H9 (cell line): ENCODE results near the gene CCDC148. TPM values are rescaled to one million over a fixed set of nuclear protein-coding genes. Genes with fewer than 3 reads are reported as not detected.

ENCODE experiments used
- DNase-seq: peaks from one replicate; pipeline ENCODE4 v3.0.0-alpha.2; 2017
- H2AFZ ChIP-seq: one replicate; pipeline ENCODE4 v1.6.1; 2013; ENCODE audit warnings: mild to moderate bottlenecking, low read length, control low read depth, moderate library complexity
- H2AK5ac ChIP-seq: 2 replicates; pipeline ENCODE4 v1.6.1; 2013; ENCODE audit warnings: low read length, control low read depth, mixed read lengths; ENCODE audit not compliant: insufficient read length
- H2BK120ac ChIP-seq: one replicate; pipeline ENCODE4 v1.6.1; 2013; ENCODE audit warnings: low read depth, mild to moderate bottlenecking, low read length, control low read depth, inconsistent platforms; ENCODE audit not compliant: poor library complexity, severe bottlenecking
- H2BK12ac ChIP-seq: 2 replicates; pipeline ENCODE4 v1.6.1; 2013; ENCODE audit warnings: low read length, control low read depth, mixed read lengths, low read depth; ENCODE audit not compliant: insufficient read length
- H2BK15ac ChIP-seq: 2 replicates; pipeline ENCODE4 v1.6.1; 2013; ENCODE audit warnings: low read depth, low read length, control low read depth
- H2BK20ac ChIP-seq: one replicate; pipeline ENCODE4 v1.6.1; 2013; ENCODE audit warnings: low read depth, mild to moderate bottlenecking, low read length, control low read depth, inconsistent platforms; ENCODE audit not compliant: poor library complexity, severe bottlenecking
- H2BK5ac ChIP-seq: 2 replicates; pipeline ENCODE4 v1.6.1; 2013; ENCODE audit warnings: low read length, control low read depth, mixed read lengths; ENCODE audit not compliant: insufficient read length
- H3K14ac ChIP-seq: 2 replicates; pipeline ENCODE4 v1.6.1; 2013; ENCODE audit warnings: low read length, control low read depth; ENCODE audit not compliant: insufficient read depth
- H3K18ac ChIP-seq: 2 replicates; pipeline ENCODE4 v1.6.1; 2013; ENCODE audit warnings: low read depth, mild to moderate bottlenecking, mixed read lengths, low read length, control low read depth; ENCODE audit not compliant: insufficient read length
- H3K23ac ChIP-seq: 2 replicates; pipeline ENCODE4 v1.6.1; 2013; ENCODE audit warnings: low read length, control low read depth, mixed read lengths, low read depth; ENCODE audit not compliant: insufficient read length
- H3K23me2 ChIP-seq: 2 replicates; pipeline ENCODE4 v1.6.1; 2013; ENCODE audit warnings: low read depth, mild to moderate bottlenecking, mixed read lengths, low read length, control low read depth; ENCODE audit not compliant: insufficient read length, poor library complexity, severe bottlenecking
- H3K27ac ChIP-seq: 2 replicates; pipeline ENCODE4 v1.5.1; 2013; ENCODE audit warnings: low read length, control low read depth, mixed read lengths, low read depth; ENCODE audit not compliant: insufficient read length
- H3K27me3 ChIP-seq: 2 replicates; pipeline ENCODE4 v1.6.1; 2013; ENCODE audit warnings: low read length, control low read depth, inconsistent platforms; ENCODE audit not compliant: insufficient read depth
- H3K4ac ChIP-seq: 2 replicates; pipeline ENCODE4 v1.6.1; 2013; ENCODE audit warnings: low read depth, mild to moderate bottlenecking, control low read depth, inconsistent platforms, low read length, moderate library complexity
- H3K4me1 ChIP-seq: 2 replicates; pipeline ENCODE4 v1.6.1; 2013; ENCODE audit warnings: low read length, control low read depth, inconsistent platforms; ENCODE audit not compliant: insufficient read depth
- H3K4me2 ChIP-seq: 2 replicates; pipeline ENCODE4 v1.6.1; 2013; ENCODE audit warnings: low read length, control low read depth, mixed read lengths; ENCODE audit not compliant: insufficient read length, insufficient read depth
- H3K56ac ChIP-seq: 2 replicates; pipeline ENCODE4 v1.6.1; 2013; ENCODE audit warnings: low read depth, mild to moderate bottlenecking, mixed read lengths, low read length, control low read depth; ENCODE audit not compliant: insufficient read length
- H3K79me1 ChIP-seq: 2 replicates; pipeline ENCODE4 v1.6.1; 2013; ENCODE audit warnings: low read depth, mild to moderate bottlenecking, moderate library complexity, low read length, control low read depth, inconsistent platforms; ENCODE audit not compliant: insufficient read depth, poor library complexity, severe bottlenecking
- H3K79me2 ChIP-seq: 2 replicates; pipeline ENCODE4 v1.6.1; 2013; ENCODE audit warnings: low read length, control low read depth, inconsistent platforms; ENCODE audit not compliant: insufficient read depth
- H3K9ac ChIP-seq: 2 replicates; pipeline ENCODE4 v1.6.1; 2013; ENCODE audit warnings: low read length, control low read depth, mixed read lengths; ENCODE audit not compliant: insufficient read length; ENCODE audit errors: extremely low read depth
- H3K9me3 ChIP-seq: one replicate; pipeline ENCODE4 v1.6.1; 2013; ENCODE audit warnings: low read depth, low read length, inconsistent platforms; ENCODE audit not compliant: control insufficient read depth
- H3T11ph ChIP-seq: one replicate; pipeline ENCODE4 v1.6.1; 2013; ENCODE audit warnings: mild to moderate bottlenecking, low read length, control low read depth, inconsistent platforms
- H4K20me1 ChIP-seq: one replicate; pipeline ENCODE4 v1.6.1; 2013; ENCODE audit not compliant: control insufficient read depth, insufficient read length, insufficient read depth
- H4K5ac ChIP-seq: 2 replicates; pipeline ENCODE4 v1.6.1; 2013; ENCODE audit warnings: low read depth, mild to moderate bottlenecking, mixed read lengths, low read length, control low read depth; ENCODE audit not compliant: insufficient read length
- H4K8ac ChIP-seq: replicated peaks from 2 replicates; pipeline ENCODE4 v1.6.1; 2013; ENCODE audit warnings: low read length, control low read depth, mixed read lengths, low read depth; ENCODE audit not compliant: insufficient read length
- H4K91ac ChIP-seq: 2 replicates; pipeline ENCODE4 v1.6.1; 2013; ENCODE audit warnings: low read depth, mild to moderate bottlenecking, moderate library complexity, mixed read lengths, low read length, control low read depth; ENCODE audit not compliant: insufficient read length
- H3K27ac Mint-ChIP-seq, 3 experiments: 2 replicates in 2 of 3; 3 replicates in 1 of 3; pipeline ENCODE4 v1.8.0; 2020 to 2021; ENCODE audit warnings: mixed read lengths in 3 of 3, mild to moderate bottlenecking in 1 of 3, moderate library complexity in 1 of 3
- H3K27me3 Mint-ChIP-seq: 2 replicates; pipeline ENCODE4 v1.8.0; 2021; ENCODE audit warnings: low read depth, mild to moderate bottlenecking, moderate library complexity, mixed read lengths
- H3K36me3 Mint-ChIP-seq, 3 experiments: 2 replicates in 2 of 3; 3 replicates in 1 of 3; pipeline ENCODE4 v1.8.0; 2020 to 2021; ENCODE audit warnings: low read depth in 3 of 3, mixed read lengths in 3 of 3; ENCODE audit not compliant: insufficient read depth in 1 of 3
- H3K4me1 Mint-ChIP-seq, 2 experiments: 2 replicates each; pipeline ENCODE4 v1.8.0; 2020; ENCODE audit warnings: mixed read lengths in 2 of 2
- H3K4me3 Mint-ChIP-seq, 2 experiments: 2 replicates in 1 of 2; 3 replicates in 1 of 2; pipeline ENCODE4 v1.8.0; 2020 to 2021; ENCODE audit warnings: mild to moderate bottlenecking in 2 of 2, mixed read lengths in 2 of 2, moderate library complexity in 1 of 2
- H3K9me3 Mint-ChIP-seq, 2 experiments: 2 replicates in 1 of 2; 3 replicates in 1 of 2; pipeline ENCODE4 v1.8.0; 2020; ENCODE audit warnings: mild to moderate bottlenecking in 2 of 2, mixed read lengths in 2 of 2, moderate library complexity in 1 of 2
- WGBS: extraction: QIAGEN DNeasy Blood & Tissue Kit; methylation state at CpG from one replicate; pipeline ENCODE4 v1.1.7; 2013; ENCODE audit warnings: missing lambda C conversion rate, low lambda C conversion rate, mixed read lengths; ENCODE audit not compliant: insufficient read length; ENCODE audit errors: extremely low coverage; 5-methylcytosine and 5-hydroxymethylcytosine counted together
- total RNA-seq: library from RNA; stranded (reverse); gene quantifications from 2 replicates; pipeline ENCODE4 v1.2.1, GENCODE V29; 2021
- TF ChIP-seq, protein P1 (sequence below): fragments of 200-600 bp; sonication (generic); conservative IDR thresholded peaks from 3 replicates; pipeline ENCODE4 v1.8.0; 2021; ENCODE audit warnings: antibody characterized with exemption, mild to moderate bottlenecking

Gene CCDC148
- total RNA-seq, 1 experiment from 2014 or later = 1.5 TPM

DNA sequence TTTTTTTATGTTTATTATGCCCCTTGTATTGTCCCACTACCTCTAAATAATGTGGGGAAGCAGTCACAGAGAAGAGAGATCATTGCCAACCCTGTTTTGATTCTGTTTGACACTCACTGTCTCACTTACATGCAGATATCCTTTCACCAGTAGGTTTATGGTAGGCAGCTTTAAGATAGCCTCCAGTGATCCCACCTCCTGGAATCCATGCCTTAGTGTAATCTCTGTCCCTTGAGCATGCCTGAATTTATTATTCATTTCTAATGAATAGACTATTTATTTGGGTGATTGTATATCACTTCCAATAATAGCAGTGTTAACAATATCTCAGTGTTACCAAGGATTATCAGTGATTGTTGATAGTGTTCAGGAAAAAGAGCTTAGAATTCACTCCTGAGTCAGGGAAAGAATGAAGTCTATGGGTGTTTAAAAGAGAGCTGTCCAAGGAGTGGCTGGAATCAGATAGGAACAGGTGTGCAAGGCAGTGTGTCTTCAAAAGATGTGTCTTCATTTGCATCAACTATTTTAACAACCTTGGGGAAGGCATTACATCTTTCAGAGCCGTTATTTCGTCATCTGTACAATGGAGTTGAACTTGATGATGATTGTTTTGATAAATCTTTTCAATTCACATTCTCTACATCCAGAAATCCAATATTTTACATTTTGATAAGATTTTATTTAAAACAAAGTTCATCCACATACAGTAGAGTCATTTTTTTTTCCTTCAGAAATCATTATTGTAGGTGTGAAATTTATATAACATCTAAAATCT, 32.1 kb upstream of the CCDC148 start:
- H2BK20ac ChIP-seq = no peak overlapping the region

More for the DNA sequence above, 32.1 kb upstream of the CCDC148 start:
- H3K27ac Mint-ChIP-seq = peak overlapping the region in 1 of 3 experiments; percentile 40; a peak in 2 of 7 replicates
- Histone ChIP-seq H2BK120ac (no peak overlapping the region), H3T11ph (no peak overlapping the region), H4K8ac (no peak overlapping the region), H3K4me2 (no peak overlapping the region), H3K56ac (no peak overlapping the region), H3K14ac (no peak overlapping the region), H2AK5ac (no peak overlapping the region), H3K9me3 (no peaks in the 10 kb centered on the region), H3K4ac (no peak overlapping the region), H4K20me1 (no peaks in the 10 kb centered on the region), H2AFZ (no peak overlapping the region), H2BK12ac (no peak overlapping the region), H3K79me1 (peaks cover 15% of the 10 kb centered on the region), H3K4me1 (no peaks in the 10 kb centered on the region; the same call in 1 of the 2 replicates), H4K91ac (no peak overlapping the region), H3K18ac (no peak overlapping the region), H3K79me2 (peaks cover 17% of the 10 kb centered on the region; the same call in 1 of the 2 replicates), H2BK15ac (no peak overlapping the region), H3K27ac (no peak overlapping the region), H3K23me2 (no peaks in the 10 kb centered on the region), H3K23ac (no peak overlapping the region), H4K5ac (no peak overlapping the region), H3K27me3 (no peaks in the 10 kb centered on the region), H3K9ac (no peak overlapping the region), H2BK5ac (no peak overlapping the region)
- no peak for DNase-seq
- H3K27me3 Mint-ChIP-seq = no peaks in the 10 kb centered on the region
- TF ChIP-seq, protein P1, sequence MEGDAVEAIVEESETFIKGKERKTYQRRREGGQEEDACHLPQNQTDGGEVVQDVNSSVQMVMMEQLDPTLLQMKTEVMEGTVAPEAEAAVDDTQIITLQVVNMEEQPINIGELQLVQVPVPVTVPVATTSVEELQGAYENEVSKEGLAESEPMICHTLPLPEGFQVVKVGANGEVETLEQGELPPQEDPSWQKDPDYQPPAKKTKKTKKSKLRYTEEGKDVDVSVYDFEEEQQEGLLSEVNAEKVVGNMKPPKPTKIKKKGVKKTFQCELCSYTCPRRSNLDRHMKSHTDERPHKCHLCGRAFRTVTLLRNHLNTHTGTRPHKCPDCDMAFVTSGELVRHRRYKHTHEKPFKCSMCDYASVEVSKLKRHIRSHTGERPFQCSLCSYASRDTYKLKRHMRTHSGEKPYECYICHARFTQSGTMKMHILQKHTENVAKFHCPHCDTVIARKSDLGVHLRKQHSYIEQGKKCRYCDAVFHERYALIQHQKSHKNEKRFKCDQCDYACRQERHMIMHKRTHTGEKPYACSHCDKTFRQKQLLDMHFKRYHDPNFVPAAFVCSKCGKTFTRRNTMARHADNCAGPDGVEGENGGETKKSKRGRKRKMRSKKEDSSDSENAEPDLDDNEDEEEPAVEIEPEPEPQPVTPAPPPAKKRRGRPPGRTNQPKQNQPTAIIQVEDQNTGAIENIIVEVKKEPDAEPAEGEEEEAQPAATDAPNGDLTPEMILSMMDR = no peak
- H3K9me3 Mint-ChIP-seq = no peaks in the 10 kb centered on the region
- H3K36me3 Mint-ChIP-seq = peaks cover 0 to 2% (median 0%) of the 10 kb centered on the region in 3 experiments; a peak in 1 of 7 replicates
- WGBS = no CpG with 5 or more reads among the region's 2 CpGs
- peaks cover 68 to 70% of the 10 kb centered on the region in 2 experiments for H3K4me1 Mint-ChIP-seq
- H3K4me3 Mint-ChIP-seq = no peak overlapping the region
